PFSK-1 (cell line): ENCODE measurements around the gene OR6S1.

Experiments used
- FOXP2 ChIP-seq: optimal IDR thresholded peaks from 2 replicates; pipeline ENCODE3; 2011; ENCODE audit warnings: borderline replicate concordance, control low read depth, inconsistent platforms; ENCODE audit not compliant: insufficient read depth; ENCODE audit errors: extremely low read length, extremely low read depth
- POLR2AphosphoS5 ChIP-seq: IDR thresholded peaks from 2 replicates; pipeline ENCODE4 v1.6.1; 2012; ENCODE audit warnings: low read depth, mild to moderate bottlenecking, control low read depth, low read length, moderate library complexity
- SIN3A ChIP-seq: IDR thresholded peaks from 2 replicates; pipeline ENCODE4 v1.6.1; 2012; ENCODE audit warnings: mild to moderate bottlenecking, low read length, moderate library complexity, borderline replicate concordance; ENCODE audit not compliant: insufficient read depth
- TAF1 ChIP-seq: IDR thresholded peaks from 2 replicates; pipeline ENCODE4 v1.6.1; 2012; ENCODE audit warnings: low read length, control low read depth, borderline replicate concordance; ENCODE audit not compliant: insufficient read depth
- TF ChIP-seq, protein P1 (sequence below), 2 experiments: IDR thresholded peaks; 2 replicates each; pipeline versions ENCODE4 v1.6.1 to v1.8.0; 2011 to 2012; ENCODE audit warnings: low read depth in 2 of 2, low read length in 2 of 2, control low read depth in 1 of 2, inconsistent platforms in 1 of 2, mild to moderate bottlenecking in 1 of 2, moderate library complexity in 1 of 2; ENCODE audit not compliant: insufficient read depth in 1 of 2

Gene OR6S1

DNA sequence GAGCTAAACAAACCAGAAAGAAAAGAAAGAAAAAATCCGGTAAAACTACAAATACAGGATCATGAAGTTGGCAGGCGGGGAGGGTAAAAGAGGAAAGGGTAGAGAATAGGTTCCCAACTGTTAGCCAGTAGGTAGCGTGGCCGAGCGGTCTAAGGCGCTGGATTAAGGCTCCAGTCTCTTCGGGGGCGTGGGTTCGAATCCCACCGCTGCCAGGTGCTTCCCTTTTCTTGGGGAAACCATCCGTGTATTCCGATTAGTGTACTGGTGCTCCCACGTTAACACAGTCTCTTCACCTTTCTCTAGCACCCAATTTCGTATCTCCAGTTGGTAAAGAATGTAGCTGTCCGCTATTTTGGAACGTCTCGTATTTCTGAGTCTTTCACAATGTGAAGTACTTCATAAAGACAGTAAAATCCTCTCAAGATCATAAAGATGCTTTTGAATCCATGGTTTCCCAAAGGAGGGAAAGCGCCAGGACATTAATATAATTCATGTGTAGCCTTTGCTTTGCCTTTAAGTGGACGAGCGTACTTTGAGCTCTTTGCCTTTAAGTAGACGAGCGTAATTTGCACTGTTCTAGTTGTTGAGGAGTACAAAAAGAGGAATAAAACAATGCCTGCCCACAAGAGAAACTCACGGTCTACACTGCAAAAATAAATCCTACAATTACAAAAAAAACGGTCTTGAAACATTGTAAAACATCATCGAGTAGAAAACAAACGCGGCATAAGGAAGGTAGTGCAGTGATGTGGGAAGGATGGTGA is 31.3 kb downstream of the OR6S1 start:
- TF ChIP-seq SIN3A (no peak), POLR2AphosphoS5 (no peak), TAF1 (no peak), FOXP2 (no peak)
- TF ChIP-seq, protein P1, sequence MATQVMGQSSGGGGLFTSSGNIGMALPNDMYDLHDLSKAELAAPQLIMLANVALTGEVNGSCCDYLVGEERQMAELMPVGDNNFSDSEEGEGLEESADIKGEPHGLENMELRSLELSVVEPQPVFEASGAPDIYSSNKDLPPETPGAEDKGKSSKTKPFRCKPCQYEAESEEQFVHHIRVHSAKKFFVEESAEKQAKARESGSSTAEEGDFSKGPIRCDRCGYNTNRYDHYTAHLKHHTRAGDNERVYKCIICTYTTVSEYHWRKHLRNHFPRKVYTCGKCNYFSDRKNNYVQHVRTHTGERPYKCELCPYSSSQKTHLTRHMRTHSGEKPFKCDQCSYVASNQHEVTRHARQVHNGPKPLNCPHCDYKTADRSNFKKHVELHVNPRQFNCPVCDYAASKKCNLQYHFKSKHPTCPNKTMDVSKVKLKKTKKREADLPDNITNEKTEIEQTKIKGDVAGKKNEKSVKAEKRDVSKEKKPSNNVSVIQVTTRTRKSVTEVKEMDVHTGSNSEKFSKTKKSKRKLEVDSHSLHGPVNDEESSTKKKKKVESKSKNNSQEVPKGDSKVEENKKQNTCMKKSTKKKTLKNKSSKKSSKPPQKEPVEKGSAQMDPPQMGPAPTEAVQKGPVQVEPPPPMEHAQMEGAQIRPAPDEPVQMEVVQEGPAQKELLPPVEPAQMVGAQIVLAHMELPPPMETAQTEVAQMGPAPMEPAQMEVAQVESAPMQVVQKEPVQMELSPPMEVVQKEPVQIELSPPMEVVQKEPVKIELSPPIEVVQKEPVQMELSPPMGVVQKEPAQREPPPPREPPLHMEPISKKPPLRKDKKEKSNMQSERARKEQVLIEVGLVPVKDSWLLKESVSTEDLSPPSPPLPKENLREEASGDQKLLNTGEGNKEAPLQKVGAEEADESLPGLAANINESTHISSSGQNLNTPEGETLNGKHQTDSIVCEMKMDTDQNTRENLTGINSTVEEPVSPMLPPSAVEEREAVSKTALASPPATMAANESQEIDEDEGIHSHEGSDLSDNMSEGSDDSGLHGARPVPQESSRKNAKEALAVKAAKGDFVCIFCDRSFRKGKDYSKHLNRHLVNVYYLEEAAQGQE (IDR thresholded peaks at IDR 0.05; ENCODE audit: insufficient read depth in 1 of 2, low read depth in 2 of 2, low read length in 2 of 2): no peak

- no peak for TF ChIP-seq POLR2AphosphoS5
- TF ChIP-seq, protein P1 (IDR thresholded peaks at IDR 0.05; ENCODE audit: insufficient read depth in 1 of 2, low read depth in 2 of 2, low read length in 2 of 2): no peak
- TF ChIP-seq FOXP2: no peak
- no peak for TF ChIP-seq TAF1
- no peak for TF ChIP-seq SIN3A
These were observed 32.1 kb downstream of the OR6S1 start for GRCh38 chr14:20609215-20610001.

DNA sequence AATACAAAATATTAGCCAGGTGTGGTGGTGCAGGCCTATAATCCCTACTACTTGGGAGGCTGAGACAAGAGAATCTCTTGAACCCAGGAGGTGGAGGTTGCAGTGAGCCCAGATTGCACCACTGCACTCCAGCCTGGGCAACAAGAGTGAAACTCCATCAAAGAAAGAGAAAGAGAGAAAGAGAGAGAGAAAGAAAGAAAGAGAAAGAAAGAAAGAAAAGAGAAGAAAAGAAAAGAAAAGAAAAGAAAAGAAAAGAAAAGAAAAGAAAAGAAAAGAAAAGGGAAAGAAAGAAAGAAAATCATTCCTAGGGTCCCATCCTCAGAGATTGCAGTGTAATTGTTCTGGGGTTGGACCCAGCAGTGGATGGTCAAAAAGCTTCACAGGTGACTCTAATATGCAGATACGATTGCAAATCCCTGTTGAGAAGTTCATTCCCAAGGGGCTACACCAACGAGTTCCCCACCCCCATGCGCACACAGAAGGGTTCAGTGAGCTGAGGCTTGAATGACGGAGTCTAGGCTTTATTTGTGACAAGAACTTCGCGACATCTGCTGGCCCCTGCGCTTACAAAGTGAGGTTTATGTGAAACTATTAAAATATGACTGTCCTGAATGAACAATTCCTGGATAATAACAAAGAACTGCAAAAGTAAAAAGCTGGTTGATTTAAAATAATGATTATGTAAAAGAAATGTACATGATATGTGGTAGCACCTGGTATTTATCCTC is 32.9 kb downstream of the OR6S1 start:
- TF ChIP-seq, protein P1 (IDR thresholded peaks at IDR 0.05; ENCODE audit: insufficient read depth in 1 of 2, low read depth in 2 of 2, low read length in 2 of 2): no peak
- TF ChIP-seq TAF1 (no peak), SIN3A (no peak), POLR2AphosphoS5 (no peak), FOXP2 (no peak)

DNA sequence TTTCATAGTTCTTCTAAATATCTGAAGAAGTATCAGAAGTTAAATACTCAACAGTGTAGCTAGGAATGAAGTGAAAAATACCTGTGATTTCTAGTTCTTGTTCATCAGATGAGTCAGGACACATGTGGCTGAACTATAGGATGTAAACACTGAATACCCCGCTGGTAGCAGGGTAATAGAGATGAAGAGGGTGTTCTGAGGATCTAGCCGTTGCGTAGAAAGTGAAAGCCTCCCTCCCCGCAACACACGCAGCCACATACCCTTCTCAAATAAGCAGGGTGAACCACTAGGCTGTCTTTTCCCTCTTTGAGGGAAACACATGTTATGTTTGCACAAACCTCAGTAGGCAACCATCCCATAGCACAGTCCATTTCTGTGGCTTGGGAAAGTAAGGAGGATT is 33.9 kb downstream of the OR6S1 start:
- TF ChIP-seq, protein P1 (IDR thresholded peaks at IDR 0.05; ENCODE audit: insufficient read depth in 1 of 2, low read depth in 2 of 2, low read length in 2 of 2): no peak
- no peak for TF ChIP-seq POLR2AphosphoS5
- TF ChIP-seq TAF1: no peak
- no peak for TF ChIP-seq FOXP2
- no peak for TF ChIP-seq SIN3A
